ENCODE data around the gene GP9. TPM values are rescaled to one million over a fixed set of nuclear protein-coding genes. Genes with fewer than 3 reads are reported as not detected.

The GP9 gene
- total RNA-seq, 1 experiment from 2014 or later = not detected

- DNase-seq = no peak
- no peak overlapping the region for H3K27ac ChIP-seq (ENCODE audit: low read length)
These were observed 27.4 kb upstream of the GP9 start for GRCh38 chr3:129033151-129033550.

GRCh38 chr3:129033633-129034321 is 26.8 kb upstream of the GP9 start:
- Histone ChIP-seq H3K27ac (ENCODE audit: low read length) (no peak overlapping the region), H3K27me3 (ENCODE audit: low read length) (no peaks in the 10 kb centered on the region), H3K36me3 (ENCODE audit: insufficient read depth, low read length) (no peaks in the 10 kb centered on the region), H3K9me2 (replicated peaks; ENCODE audit: insufficient read depth, low read length) (no peaks in the 10 kb centered on the region), H2AFZ (ENCODE audit: low read length) (no peak overlapping the region), H3K9ac (ENCODE audit: low read length) (no peak overlapping the region), H4K20me1 (ENCODE audit: insufficient read depth, low read depth, low read length) (no peaks in the 10 kb centered on the region), H3K4me2 (ENCODE audit: low read depth, low read length, poor library complexity, severe bottlenecking) (no peak overlapping the region), H3K4me1 (ENCODE audit: low read length) (no peaks in the 10 kb centered on the region), H3K9me3 (ENCODE audit: low read length) (no peaks in the 10 kb centered on the region), H3K79me2 (ENCODE audit: low read length) (no peaks in the 10 kb centered on the region), H3K4me3 (ENCODE audit: low read length) (no peak overlapping the region)
- DNase-seq = no peak

More at GRCh38 chr3:129033151-129033550, 27.4 kb upstream of the GP9 start:
- Histone ChIP-seq H4K20me1 (ENCODE audit: insufficient read depth, low read depth, low read length) (no peaks in the 10 kb centered on the region), H3K79me2 (ENCODE audit: low read length) (no peaks in the 10 kb centered on the region), H2AFZ (ENCODE audit: low read length) (no peak overlapping the region), H3K4me3 (ENCODE audit: low read length) (no peak overlapping the region), H3K4me1 (ENCODE audit: low read length) (no peaks in the 10 kb centered on the region), H3K9me3 (ENCODE audit: low read length) (no peaks in the 10 kb centered on the region), H3K4me2 (ENCODE audit: low read depth, low read length, poor library complexity, severe bottlenecking) (no peak overlapping the region), H3K9me2 (replicated peaks; ENCODE audit: insufficient read depth, low read length) (no peaks in the 10 kb centered on the region), H3K36me3 (ENCODE audit: insufficient read depth, low read length) (no peaks in the 10 kb centered on the region), H3K27me3 (ENCODE audit: low read length) (no peaks in the 10 kb centered on the region), H3K9ac (ENCODE audit: low read length) (no peak overlapping the region)

GRCh38 chr3:129034642-129035041 is 25.9 kb upstream of the GP9 start:
- no peak overlapping the region for H2AFZ ChIP-seq (ENCODE audit: low read length)
- no peak overlapping the region for H3K4me3 ChIP-seq (ENCODE audit: low read length)

GRCh38 chr3:129035360-129036221 is 25.0 kb upstream of the GP9 start:
- Histone ChIP-seq H3K4me1 (ENCODE audit: low read length) (no peaks in the 10 kb centered on the region), H3K27me3 (ENCODE audit: low read length) (no peaks in the 10 kb centered on the region), H3K27ac (ENCODE audit: low read length) (no peak overlapping the region), H3K4me3 (ENCODE audit: low read length) (no peak overlapping the region), H3K79me2 (ENCODE audit: low read length) (no peaks in the 10 kb centered on the region), H4K20me1 (ENCODE audit: insufficient read depth, low read depth, low read length) (no peaks in the 10 kb centered on the region), H3K9me2 (replicated peaks; ENCODE audit: insufficient read depth, low read length) (no peaks in the 10 kb centered on the region), H3K36me3 (ENCODE audit: insufficient read depth, low read length) (no peaks in the 10 kb centered on the region), H3K9me3 (ENCODE audit: low read length) (no peaks in the 10 kb centered on the region), H2AFZ (ENCODE audit: low read length) (no peak overlapping the region), H3K9ac (ENCODE audit: low read length) (no peak overlapping the region), H3K4me2 (ENCODE audit: low read depth, low read length, poor library complexity, severe bottlenecking) (no peak overlapping the region)
- no peak for DNase-seq

More at GRCh38 chr3:129034642-129035041, 25.9 kb upstream of the GP9 start:
- DNase-seq = peak; percentile 62
- H3K9me3 ChIP-seq (ENCODE audit: low read length) = no peaks in the 10 kb centered on the region
- H3K27me3 ChIP-seq (ENCODE audit: low read length) = no peaks in the 10 kb centered on the region
- no peak overlapping the region for H3K9ac ChIP-seq (ENCODE audit: low read length)
- no peaks in the 10 kb centered on the region for H4K20me1 ChIP-seq (ENCODE audit: insufficient read depth, low read depth, low read length)
- no peaks in the 10 kb centered on the region for H3K36me3 ChIP-seq (ENCODE audit: insufficient read depth, low read length)
- H3K4me2 ChIP-seq (ENCODE audit: low read depth, low read length, poor library complexity, severe bottlenecking) = no peak overlapping the region
- H3K27ac ChIP-seq (ENCODE audit: low read length) = no peak overlapping the region
- H3K4me1 ChIP-seq (ENCODE audit: low read length) = no peaks in the 10 kb centered on the region
- no peaks in the 10 kb centered on the region for H3K79me2 ChIP-seq (ENCODE audit: low read length)
- no peaks in the 10 kb centered on the region for H3K9me2 ChIP-seq (replicated peaks; ENCODE audit: insufficient read depth, low read length)

GRCh38 chr3:129036222-129037092 is 24.1 kb upstream of the GP9 start:
- Histone ChIP-seq H3K4me2 (ENCODE audit: low read depth, low read length, poor library complexity, severe bottlenecking) (no peak overlapping the region), H3K27ac (ENCODE audit: low read length) (no peak overlapping the region), H3K9me2 (replicated peaks; ENCODE audit: insufficient read depth, low read length) (no peaks in the 10 kb centered on the region), H3K9ac (ENCODE audit: low read length) (no peak overlapping the region), H4K20me1 (ENCODE audit: insufficient read depth, low read depth, low read length) (no peaks in the 10 kb centered on the region), H3K9me3 (ENCODE audit: low read length) (no peaks in the 10 kb centered on the region), H3K4me3 (ENCODE audit: low read length) (no peak overlapping the region), H3K36me3 (ENCODE audit: insufficient read depth, low read length) (no peaks in the 10 kb centered on the region), H3K4me1 (ENCODE audit: low read length) (no peaks in the 10 kb centered on the region), H3K27me3 (ENCODE audit: low read length) (no peaks in the 10 kb centered on the region), H2AFZ (ENCODE audit: low read length) (no peak overlapping the region), H3K79me2 (ENCODE audit: low read length) (no peaks in the 10 kb centered on the region)
- DNase-seq = no peak

- no peaks in the 10 kb centered on the region for H3K9me2 ChIP-seq (replicated peaks; ENCODE audit: insufficient read depth, low read length)
- H3K4me2 ChIP-seq (ENCODE audit: low read depth, low read length, poor library complexity, severe bottlenecking) = no peak overlapping the region
- no peak overlapping the region for H2AFZ ChIP-seq (ENCODE audit: low read length)
- H3K27ac ChIP-seq (ENCODE audit: low read length) = no peak overlapping the region
- no peaks in the 10 kb centered on the region for H4K20me1 ChIP-seq (ENCODE audit: insufficient read depth, low read depth, low read length)
- no peaks in the 10 kb centered on the region for H3K79me2 ChIP-seq (ENCODE audit: low read length)
- H3K4me1 ChIP-seq (ENCODE audit: low read length) = no peaks in the 10 kb centered on the region
- no peak for DNase-seq
- H3K9ac ChIP-seq (ENCODE audit: low read length) = no peak overlapping the region
- H3K36me3 ChIP-seq (ENCODE audit: insufficient read depth, low read length) = no peaks in the 10 kb centered on the region
- H3K27me3 ChIP-seq (ENCODE audit: low read length) = no peaks in the 10 kb centered on the region
- no peak overlapping the region for H3K4me3 ChIP-seq (ENCODE audit: low read length)
- H3K9me3 ChIP-seq (ENCODE audit: low read length) = no peaks in the 10 kb centered on the region
These were observed 23.5 kb upstream of the GP9 start for GRCh38 chr3:129037093-129037419.

GRCh38 chr3:129038121-129038855 is 22.3 kb upstream of the GP9 start:
- Histone ChIP-seq H3K4me3 (ENCODE audit: low read length) (no peak overlapping the region), H4K20me1 (ENCODE audit: insufficient read depth, low read depth, low read length) (no peaks in the 10 kb centered on the region), H3K9me2 (replicated peaks; ENCODE audit: insufficient read depth, low read length) (no peaks in the 10 kb centered on the region), H3K9ac (ENCODE audit: low read length) (no peak overlapping the region), H3K36me3 (ENCODE audit: insufficient read depth, low read length) (no peaks in the 10 kb centered on the region), H2AFZ (ENCODE audit: low read length) (no peak overlapping the region), H3K27ac (ENCODE audit: low read length) (no peak overlapping the region), H3K4me1 (ENCODE audit: low read length) (no peaks in the 10 kb centered on the region), H3K79me2 (ENCODE audit: low read length) (no peaks in the 10 kb centered on the region), H3K4me2 (ENCODE audit: low read depth, low read length, poor library complexity, severe bottlenecking) (no peak overlapping the region), H3K9me3 (ENCODE audit: low read length) (no peaks in the 10 kb centered on the region), H3K27me3 (ENCODE audit: low read length) (no peaks in the 10 kb centered on the region)
- DNase-seq = no peak

All from Karpas-422 (cell line).